Trophoblast cell (in vitro differentiated cells and primary cell): ENCODE measurements around the gene RNLS.

Experiments used
- DNase-seq, 2 donors: peaks; one replicate each; pipeline ENCODE4 v3.0.0-alpha.2; 2016
- H2AFZ ChIP-seq: 2 replicates; pipeline ENCODE4 v1.6.1; 2013; ENCODE audit warnings: low read length, moderate library complexity, mild to moderate bottlenecking; ENCODE audit not compliant: insufficient read depth, poor library complexity
- H2AK5ac ChIP-seq: 2 replicates; pipeline ENCODE4 v1.6.1; 2013; ENCODE audit warnings: mild to moderate bottlenecking, low read length
- H2BK120ac ChIP-seq: 2 replicates; pipeline ENCODE4 v1.6.1; 2013; ENCODE audit warnings: low read length, mild to moderate bottlenecking, moderate library complexity; ENCODE audit not compliant: insufficient read depth, poor library complexity
- H2BK12ac ChIP-seq: 2 replicates; pipeline ENCODE4 v1.6.1; 2013; ENCODE audit warnings: mild to moderate bottlenecking, low read length, moderate library complexity
- H2BK5ac ChIP-seq: 2 replicates; pipeline ENCODE4 v1.6.1; 2013; ENCODE audit warnings: low read length, low read depth, moderate library complexity, mild to moderate bottlenecking; ENCODE audit not compliant: poor library complexity
- H3K14ac ChIP-seq: 2 replicates; pipeline ENCODE4 v1.6.1; 2013; ENCODE audit warnings: mild to moderate bottlenecking, low read length
- H3K18ac ChIP-seq: 2 replicates; pipeline ENCODE4 v1.6.1; 2013; ENCODE audit warnings: mild to moderate bottlenecking, low read length
- H3K23ac ChIP-seq: 2 replicates; pipeline ENCODE4 v1.6.1; 2013; ENCODE audit warnings: low read length
- H3K27ac ChIP-seq: 2 replicates; pipeline ENCODE4 v1.5.1; 2013; ENCODE audit warnings: low read depth, mild to moderate bottlenecking, inconsistent platforms, low read length, moderate library complexity
- H3K27me3 ChIP-seq: 2 replicates; pipeline ENCODE4 v1.6.1; 2013; ENCODE audit warnings: inconsistent platforms, mild to moderate bottlenecking, low read length, moderate library complexity; ENCODE audit not compliant: insufficient read depth
- H3K36me3 ChIP-seq, 2 experiments: 1 replicate in 1 of 2; 2 replicates in 1 of 2; pipeline ENCODE4 v1.6.1; 2013; ENCODE audit warnings: low read length in 2 of 2, mild to moderate bottlenecking in 2 of 2, moderate library complexity in 1 of 2; ENCODE audit not compliant: insufficient read depth in 2 of 2, control insufficient read depth in 1 of 2
- H3K4ac ChIP-seq: 2 replicates; pipeline ENCODE4 v1.6.1; 2013; ENCODE audit warnings: low read depth, mild to moderate bottlenecking, low read length, moderate library complexity
- H3K4me1 ChIP-seq, 2 experiments: 1 replicate in 1 of 2; 2 replicates in 1 of 2; pipeline ENCODE4 v1.6.1; 2013; ENCODE audit warnings: low read length in 2 of 2, mild to moderate bottlenecking in 2 of 2, moderate library complexity in 1 of 2; ENCODE audit not compliant: insufficient read depth in 2 of 2, control insufficient read depth in 1 of 2
- H3K4me2 ChIP-seq: 2 replicates; pipeline ENCODE4 v1.6.1; 2013; ENCODE audit warnings: inconsistent platforms, mild to moderate bottlenecking, low read length, moderate library complexity
- H3K4me3 ChIP-seq: 2 replicates; pipeline ENCODE4 v1.5.1; 2013; ENCODE audit warnings: mild to moderate bottlenecking, low read depth, low read length, inconsistent platforms
- H3K79me1 ChIP-seq: one replicate; pipeline ENCODE4 v1.6.1; 2013; ENCODE audit warnings: low read length
- H3K79me2 ChIP-seq: 2 replicates; pipeline ENCODE4 v1.6.1; 2013; ENCODE audit warnings: low read length, mild to moderate bottlenecking; ENCODE audit not compliant: control insufficient read depth, insufficient read depth, poor library complexity
- H3K9ac ChIP-seq: 2 replicates; pipeline ENCODE4 v1.6.1; 2013; ENCODE audit warnings: mild to moderate bottlenecking, low read length
- H3K9me3 ChIP-seq: 2 replicates; pipeline ENCODE4 v1.6.1; 2013; ENCODE audit warnings: low read depth, mild to moderate bottlenecking, control low read depth, inconsistent platforms, low read length; ENCODE audit not compliant: insufficient read depth
- H4K12ac ChIP-seq: 2 replicates; pipeline ENCODE4 v1.6.1; 2013; ENCODE audit warnings: low read depth, mild to moderate bottlenecking, low read length, moderate library complexity
- H4K8ac ChIP-seq: 2 replicates; pipeline ENCODE4 v1.6.1; 2013; ENCODE audit warnings: low read depth, mild to moderate bottlenecking, low read length, moderate library complexity
- H4K91ac ChIP-seq: one replicate; pipeline ENCODE4 v1.6.1; 2013; ENCODE audit warnings: low read depth, mild to moderate bottlenecking, low read length, moderate library complexity
- WGBS: extraction: QIAGEN DNeasy Blood & Tissue Kit; methylation state at CpG from one replicate; pipeline ENCODE4 v1.1.7; 2013; ENCODE audit warnings: missing lambda C conversion rate; ENCODE audit not compliant: insufficient read length, insufficient coverage; ENCODE audit errors: extremely low coverage; 5-methylcytosine and 5-hydroxymethylcytosine counted together

The RNLS gene

GRCh38 chr10:88437411-88437810, 145.7 kb downstream of the RNLS start:
- no peak overlapping the region for H3K9ac ChIP-seq
- H3K79me1 ChIP-seq, result no peaks in the 10 kb centered on the region

GRCh38 chr10:88433565-88434186, 149.4 kb downstream of the RNLS start:
- Histone ChIP-seq H3K4me3 (no peak overlapping the region), H3K79me1 (no peaks in the 10 kb centered on the region), H3K14ac (no peak overlapping the region), H2BK120ac (no peak overlapping the region), H4K91ac (no peak overlapping the region), H3K27ac (no peak overlapping the region), H3K4me2 (no peak overlapping the region), H3K23ac (no peak overlapping the region), H3K36me3 (no peaks in the 10 kb centered on the region), H4K12ac (no peak overlapping the region), H2BK5ac (no peak overlapping the region), H2AK5ac (no peak overlapping the region), H3K27me3 (no peaks in the 10 kb centered on the region), H3K9me3 (no peaks in the 10 kb centered on the region), H2AFZ (no peak overlapping the region), H3K9ac (no peak overlapping the region), H2BK12ac (no peak overlapping the region), H3K79me2 (no peaks in the 10 kb centered on the region), H4K8ac (no peak overlapping the region), H3K18ac (no peak overlapping the region), H3K4me1 (no peaks in the 10 kb centered on the region), H3K4ac (no peak overlapping the region)
- no peak for DNase-seq
- WGBS, result no CpG with 5 or more reads among the region's 2 CpGs

More at GRCh38 chr10:88437411-88437810, 145.7 kb downstream of the RNLS start:
- no peaks in the 10 kb centered on the region for H3K79me2 ChIP-seq
- H3K18ac ChIP-seq, result no peak overlapping the region
- H3K4ac ChIP-seq, result no peak overlapping the region
- no peak overlapping the region for H3K23ac ChIP-seq
- H4K12ac ChIP-seq, result no peak overlapping the region
- H4K91ac ChIP-seq, result no peak overlapping the region
- no peaks in the 10 kb centered on the region for H3K36me3 ChIP-seq
- H3K27me3 ChIP-seq, result no peaks in the 10 kb centered on the region
- H4K8ac ChIP-seq, result no peak overlapping the region
- H2AFZ ChIP-seq, result no peak overlapping the region
- no peak overlapping the region for H2BK12ac ChIP-seq
- no peak overlapping the region for H2AK5ac ChIP-seq
- H2BK120ac ChIP-seq, result no peak overlapping the region
- no peak for DNase-seq
- H3K4me1 ChIP-seq, result no peaks in the 10 kb centered on the region
- H3K9me3 ChIP-seq, result no peaks in the 10 kb centered on the region
- H3K14ac ChIP-seq, result no peak overlapping the region
- no peak overlapping the region for H2BK5ac ChIP-seq
- no peak overlapping the region for H3K4me2 ChIP-seq
- no peak overlapping the region for H3K4me3 ChIP-seq
- H3K27ac ChIP-seq, result no peak overlapping the region

GRCh38 chr10:88431103-88431502, 152.0 kb downstream of the RNLS start:
- Histone ChIP-seq H2AFZ (no peak overlapping the region), H3K23ac (no peak overlapping the region), H3K9ac (no peak overlapping the region), H3K4ac (no peak overlapping the region), H3K18ac (no peak overlapping the region), H2BK120ac (no peak overlapping the region), H2AK5ac (no peak overlapping the region), H3K4me1 (no peaks in the 10 kb centered on the region), H3K79me1 (no peaks in the 10 kb centered on the region), H4K8ac (no peak overlapping the region), H3K27me3 (no peaks in the 10 kb centered on the region), H3K79me2 (no peaks in the 10 kb centered on the region), H4K12ac (no peak overlapping the region), H2BK5ac (no peak overlapping the region), H2BK12ac (no peak overlapping the region), H3K14ac (no peak overlapping the region), H3K4me2 (no peak overlapping the region), H3K4me3 (no peak overlapping the region), H3K36me3 (no peaks in the 10 kb centered on the region), H3K9me3 (no peaks in the 10 kb centered on the region), H3K27ac (no peak overlapping the region), H4K91ac (no peak overlapping the region)
- WGBS, result no CpG with 5 or more reads among the region's 1 CpG
- DNase-seq, result no peak

GRCh38 chr10:88428976-88429375, 154.1 kb downstream of the RNLS start:
- no CpG with 5 or more reads among the region's 1 CpG for WGBS
- Histone ChIP-seq H3K79me2 (no peaks in the 10 kb centered on the region), H2BK12ac (no peak overlapping the region), H3K4me1 (no peaks in the 10 kb centered on the region), H4K8ac (no peak overlapping the region), H3K9ac (no peak overlapping the region), H3K27me3 (no peaks in the 10 kb centered on the region), H3K27ac (no peak overlapping the region), H3K9me3 (no peaks in the 10 kb centered on the region), H3K14ac (no peak overlapping the region), H3K79me1 (no peaks in the 10 kb centered on the region), H3K4me3 (no peak overlapping the region), H2BK5ac (no peak overlapping the region), H3K36me3 (no peaks in the 10 kb centered on the region), H3K4me2 (no peak overlapping the region), H3K18ac (no peak overlapping the region), H4K12ac (no peak overlapping the region), H4K91ac (no peak overlapping the region), H2BK120ac (no peak overlapping the region), H2AFZ (no peak overlapping the region), H3K4ac (no peak overlapping the region), H2AK5ac (no peak overlapping the region), H3K23ac (no peak overlapping the region)
- no peak for DNase-seq
